Stimulated activated CD4-positive, alpha-beta T cell treated with anti-CD3 and anti-CD28 coated beads, TNF-alpha, amount 100 ng/mL, for 48 hours (primary cell): ENCODE results near the gene NUDT6.
"Not testable (repeated sequence)": the region's sequence is repeated elsewhere in the genome, so short reads cannot be mapped to it uniquely, and the experiment has no call there.

Source experiments
- DNase-seq, 3 donors: peaks; one replicate each; pipeline ENCODE4 v3.0.0-alpha.2; 2020; ENCODE audit warnings: low read depth in 3 of 3

The NUDT6 gene

DNA sequence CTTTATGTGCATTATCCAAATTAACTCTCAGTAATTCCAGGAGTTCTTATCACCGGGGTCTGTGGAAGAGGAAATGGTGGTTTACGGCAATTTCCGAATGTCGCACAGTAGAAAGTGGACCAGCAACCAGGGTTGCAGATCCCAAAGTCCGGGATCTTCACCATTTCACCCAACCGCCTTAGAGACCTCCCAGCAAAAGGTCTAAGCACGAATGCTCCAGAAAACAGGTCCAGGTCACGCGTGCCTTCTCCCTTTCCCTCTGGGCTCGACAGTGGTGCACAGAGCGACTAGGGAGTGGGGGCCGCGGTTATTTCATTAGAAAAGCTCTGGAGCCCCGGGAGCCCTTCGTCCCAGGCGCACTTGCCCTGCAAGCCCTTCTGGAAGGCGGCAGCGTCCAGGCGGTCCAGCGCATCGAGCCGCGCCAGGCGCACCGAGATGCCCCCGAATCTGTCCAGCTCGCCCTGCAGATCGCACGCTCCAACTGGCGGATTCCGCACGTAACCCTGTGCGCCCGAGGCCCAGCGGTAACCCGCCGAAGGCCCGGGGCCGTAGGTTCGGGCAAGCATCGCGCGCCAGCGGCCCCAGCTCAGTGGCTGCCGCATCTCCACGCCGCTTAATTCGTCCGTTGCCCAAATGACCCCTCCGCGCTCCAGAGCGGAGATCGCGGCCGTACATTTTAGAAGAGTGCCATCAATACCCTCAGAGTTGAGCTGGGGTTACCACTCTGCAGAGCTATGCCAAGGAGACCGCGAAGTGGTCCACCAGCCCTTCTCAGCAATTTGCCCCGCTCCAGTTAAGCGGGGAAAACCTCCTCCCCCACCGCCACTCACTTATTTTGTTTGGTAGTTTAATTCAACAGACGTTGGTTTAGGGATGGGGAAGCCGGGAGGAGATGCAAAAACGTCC lies at the start of gene NUDT6:
TSS of gene NUDT6 (minus strand) at position 627 of the 906 bp plus-strand sequence. CDS start at position 602, 25 bp downstream.
- DNase-seq: peak in 2 of 3 donors; percentile 14 to 21

DNA sequence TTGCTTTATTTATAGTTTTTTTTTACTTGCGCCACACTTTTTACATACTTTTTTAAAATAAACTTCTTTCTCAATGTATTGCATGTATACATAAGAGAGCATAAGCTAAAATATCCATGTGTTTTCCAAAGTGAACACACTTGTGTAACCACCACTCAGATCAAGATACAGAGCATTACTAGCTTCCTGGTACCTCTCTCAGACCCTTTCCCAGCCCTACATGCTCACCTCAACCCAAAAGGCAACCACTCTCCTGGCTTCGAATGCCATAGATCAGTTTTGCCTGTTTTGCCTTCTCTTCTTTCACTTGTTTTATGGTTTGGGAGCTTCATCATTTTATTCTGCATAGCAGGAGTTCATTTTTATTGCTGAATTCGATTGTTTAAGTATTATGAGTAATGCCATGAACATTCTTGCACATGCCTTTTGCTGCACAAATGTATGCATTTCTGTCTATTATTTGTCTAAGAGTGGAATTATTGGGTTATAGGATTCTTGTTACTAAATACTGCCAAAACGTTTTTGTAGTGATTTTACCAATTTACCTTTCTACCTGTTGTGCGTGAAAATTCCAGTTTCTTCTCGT lies 45.9 kb upstream of the NUDT6 start:
- DNase-seq: no peak

DNA sequence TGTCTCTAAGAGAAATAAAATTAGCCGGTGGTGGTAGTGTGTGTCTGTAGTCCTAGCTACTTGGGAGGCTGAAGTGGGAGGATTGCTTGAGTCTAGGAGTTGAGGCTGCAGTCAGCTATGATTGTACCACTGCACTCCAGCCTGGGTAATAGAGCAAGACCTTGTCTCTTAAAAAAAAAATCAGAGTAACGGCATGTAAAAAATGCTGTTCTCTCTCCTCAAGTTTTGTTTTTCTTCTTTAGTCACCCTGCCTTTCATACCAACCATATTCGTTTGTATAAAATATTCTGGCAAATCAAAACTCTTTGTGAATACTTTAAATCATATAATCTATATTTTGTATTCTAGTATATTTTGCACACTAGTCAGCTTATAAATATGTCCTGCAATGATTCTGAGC lies 44.8 kb upstream of the NUDT6 start:
- DNase-seq: no peak

GRCh38 chr4:122966201-122966600 lies 43.8 kb upstream of the NUDT6 start:
- DNase-seq: no peak

DNA sequence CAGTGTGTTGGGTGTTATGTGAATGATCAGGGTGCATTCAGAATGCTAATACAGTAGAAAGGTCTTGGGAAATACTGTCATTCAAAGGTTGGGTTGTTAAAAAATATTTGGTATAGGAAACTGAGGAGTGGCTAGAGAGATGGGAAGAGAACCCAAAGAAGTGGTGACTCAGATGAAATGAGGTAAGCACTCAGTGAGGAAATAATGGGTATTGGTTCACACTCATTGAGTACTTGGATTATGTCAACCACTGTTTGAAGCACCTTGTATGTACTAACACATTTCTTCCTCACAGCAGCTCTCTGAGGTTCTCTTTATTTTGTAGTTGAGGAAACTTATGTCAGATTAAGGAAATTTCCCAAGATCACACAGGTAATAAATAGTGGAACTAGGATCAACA lies 40.8 kb upstream of the NUDT6 start:
- DNase-seq: no peak

- no peak for DNase-seq
Observed at GRCh38 chr4:122960611-122961000, 38.2 kb upstream of the NUDT6 start.

GRCh38 chr4:122959981-122960610 lies 37.7 kb upstream of the NUDT6 start:
- no peak for DNase-seq

GRCh38 chr4:122959441-122959840 lies 37.0 kb upstream of the NUDT6 start:
- DNase-seq: no peak

GRCh38 chr4:122958505-122958904 lies 36.1 kb upstream of the NUDT6 start:
- DNase-seq: no peak

DNA sequence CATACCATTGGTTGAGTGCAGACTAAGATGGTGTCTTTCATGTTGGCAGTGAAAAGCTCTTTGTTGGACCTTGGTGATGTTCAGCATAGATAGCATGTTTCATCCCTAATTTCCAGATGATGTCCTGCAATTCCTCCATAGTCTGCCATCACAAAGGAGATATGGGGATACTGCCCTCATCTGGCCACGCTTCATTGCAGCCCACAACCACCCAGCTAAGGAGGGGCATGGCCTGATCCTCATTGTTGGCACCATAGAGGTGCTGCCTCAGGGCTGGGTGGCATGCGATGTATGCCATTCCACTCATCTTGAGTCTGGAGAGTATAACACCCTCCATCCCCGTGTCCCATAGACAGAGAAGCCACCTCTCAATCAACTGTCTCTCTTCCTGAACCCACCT lies 31.5 kb upstream of the NUDT6 start:
- DNase-seq: no peak

DNA sequence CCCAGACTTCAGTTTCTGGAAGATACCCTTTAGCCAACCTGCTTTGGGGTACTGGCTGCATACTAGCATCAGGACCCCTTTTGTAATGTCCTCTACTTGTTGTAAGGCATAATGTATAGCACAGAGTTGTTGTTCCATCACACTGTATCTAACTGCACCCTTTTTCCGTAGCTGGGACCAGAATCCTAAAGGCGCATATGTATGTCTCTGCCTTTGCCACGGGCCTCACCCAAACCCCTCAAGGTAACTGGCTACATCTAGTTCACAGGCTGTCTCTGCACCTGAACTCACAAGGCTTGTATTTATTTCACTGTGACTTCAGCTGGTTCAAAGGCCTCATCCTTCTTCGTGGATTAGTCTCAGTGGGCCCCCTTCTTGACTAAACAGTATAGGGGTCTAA lies 29.6 kb upstream of the NUDT6 start:
- DNase-seq: no peak

- no peak for DNase-seq
Observed at GRCh38 chr4:122948671-122949070, 26.3 kb upstream of the NUDT6 start.

DNA sequence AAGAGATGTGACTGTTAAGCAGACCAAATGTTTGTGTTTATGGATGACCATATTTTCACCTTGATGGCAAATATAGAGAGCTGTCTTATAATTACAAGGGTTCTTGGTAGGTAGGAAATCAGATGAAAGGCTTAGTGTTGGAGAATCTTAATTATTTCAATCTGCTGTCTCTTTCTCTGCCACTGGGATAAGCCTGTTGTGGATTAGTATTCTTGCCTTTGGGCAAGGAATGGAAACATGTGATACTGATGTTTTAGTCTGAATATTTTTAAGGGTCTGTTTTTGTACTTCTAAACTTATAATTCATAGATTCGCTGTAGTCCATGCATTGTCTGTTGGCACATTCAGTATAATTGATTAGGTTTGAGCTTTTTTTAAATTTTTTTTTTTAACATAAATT lies 23.7 kb upstream of the NUDT6 start:
- DNase-seq: no peak

DNA sequence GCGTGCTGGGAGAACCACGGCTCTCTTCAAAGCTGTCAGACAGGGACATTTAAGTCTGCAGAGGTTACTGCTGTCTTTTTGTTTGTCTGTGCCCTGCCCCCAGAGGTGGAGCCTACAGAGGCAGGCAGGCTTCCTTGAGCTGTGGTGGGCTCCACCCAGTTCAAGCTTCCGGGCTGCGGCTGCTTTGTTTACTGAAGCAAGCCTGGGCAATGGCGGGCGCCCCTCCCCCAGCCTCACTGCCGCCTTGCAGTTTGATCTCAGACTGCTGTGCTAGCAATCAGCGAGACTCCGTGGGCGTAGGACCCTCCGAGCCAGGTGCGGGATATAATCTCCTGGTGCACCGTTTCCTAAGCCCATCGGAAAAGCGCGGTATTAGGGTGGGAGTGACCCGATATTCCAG lies 22.7 kb upstream of the NUDT6 start:
- not testable (repeated sequence) for DNase-seq

DNA sequence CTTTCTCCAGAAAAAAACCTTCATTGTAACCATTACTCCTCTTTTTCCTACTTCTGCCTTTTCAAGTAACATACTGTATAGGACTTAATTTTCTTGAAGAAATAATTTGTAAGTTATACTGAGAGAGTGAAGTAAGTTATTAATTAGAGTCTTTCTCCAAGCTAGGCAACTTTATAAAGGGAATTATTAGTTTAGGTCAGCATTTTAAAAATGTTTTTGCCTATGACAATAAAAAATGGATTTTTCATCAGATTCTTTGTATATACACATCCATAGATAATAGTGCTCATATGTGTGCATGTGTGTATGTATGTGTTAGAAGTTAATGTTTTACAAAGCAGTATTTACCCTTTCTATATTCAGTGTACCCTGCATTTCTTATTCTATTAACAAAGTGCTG lies 10.4 kb upstream of the NUDT6 start:
- no peak for DNase-seq

- no peak for DNase-seq
Observed at GRCh38 chr4:122930862-122931261, 8.5 kb upstream of the NUDT6 start.

DNA sequence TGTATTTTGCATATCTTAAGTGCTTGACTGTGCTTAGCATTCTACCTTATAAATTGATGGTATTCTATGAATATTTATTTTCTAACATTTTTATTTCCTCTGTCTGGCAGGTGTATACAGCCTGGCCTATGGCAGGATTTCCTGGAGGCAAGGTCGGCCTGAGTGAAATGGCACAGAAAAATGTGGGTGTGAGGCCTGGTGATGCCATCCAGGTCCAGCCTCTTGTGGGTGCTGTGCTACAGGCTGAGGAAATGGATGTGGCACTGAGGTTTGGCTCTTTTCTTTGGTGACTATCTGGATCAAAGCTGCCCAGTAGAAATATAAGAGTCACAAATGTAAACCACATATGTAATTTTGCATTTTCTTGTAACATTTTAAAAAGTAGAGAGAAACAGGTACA lies 6.5 kb upstream of the NUDT6 start:
- DNase-seq: no peak

DNA sequence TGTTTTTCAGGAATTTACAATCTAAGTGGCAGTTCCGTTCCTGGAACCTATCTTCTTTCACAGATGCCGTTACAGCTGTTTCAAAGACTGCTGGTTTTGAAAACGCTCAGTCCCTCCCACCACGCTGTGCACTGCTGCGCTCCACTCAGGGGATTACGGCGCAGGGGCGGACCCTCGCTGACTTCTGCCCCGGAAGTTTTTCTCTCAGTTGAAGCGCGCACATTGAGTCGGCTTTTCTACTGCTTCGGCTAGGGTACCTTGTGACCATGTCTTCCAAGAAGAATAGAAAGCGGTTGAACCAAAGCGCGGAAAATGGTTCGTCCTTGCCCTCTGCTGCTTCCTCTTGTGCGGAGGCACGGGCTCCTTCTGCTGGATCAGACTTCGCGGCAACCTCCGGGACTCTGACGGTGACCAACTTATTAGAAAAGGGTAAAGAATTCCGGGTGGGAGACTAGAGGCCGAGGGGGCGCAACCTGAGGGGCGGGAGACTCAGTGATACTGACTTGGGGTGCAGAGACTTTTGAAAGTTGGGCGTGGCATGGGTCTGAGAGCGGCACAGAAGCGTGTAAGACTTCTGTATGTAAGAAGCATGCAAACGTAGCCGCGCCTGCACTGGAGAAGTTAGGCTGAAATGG lies 597 bp upstream of the NUDT6 start:
- DNase-seq: peak; percentile 72 to 82 (median 81)

GRCh38 chr4:122921300-122921699 lies 1.1 kb downstream of the NUDT6 start:
- DNase-seq: no peak

DNA sequence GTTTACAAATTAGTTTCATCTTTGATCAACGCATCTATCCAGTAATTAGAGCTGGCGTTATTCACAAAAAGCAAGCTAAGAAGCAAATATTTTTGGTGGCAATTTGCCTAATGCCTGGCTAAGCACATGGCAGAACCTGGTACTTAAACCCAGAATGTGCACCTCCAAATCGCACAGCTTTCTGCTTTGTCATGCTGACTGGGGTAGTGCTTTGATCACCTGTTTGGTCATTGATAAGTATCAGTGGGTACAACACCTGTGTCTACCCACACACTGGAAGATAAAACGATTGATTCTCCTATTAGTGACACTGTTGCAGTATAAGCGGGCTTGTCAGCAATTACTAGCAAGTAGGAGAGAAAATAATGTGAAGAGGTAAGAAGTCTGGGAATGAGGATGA lies 1.9 kb downstream of the NUDT6 start:
- DNase-seq: no peak

GRCh38 chr4:122917731-122918130 lies 4.7 kb downstream of the NUDT6 start:
- no peak for DNase-seq

GRCh38 chr4:122914938-122915337 lies 7.5 kb downstream of the NUDT6 start:
- DNase-seq: no peak
